GM23338 (cell line): ENCODE results near the gene TTC33.

ENCODE experiments used
- CREB1 ChIP-seq: fragments of 250-450 bp; sonication (Bioruptor Pico); IDR thresholded peaks from 2 replicates; pipeline ENCODE4 v1.5.0; 2020; ENCODE audit warnings: low read depth, mild to moderate bottlenecking, moderate library complexity
- ETS1 ChIP-seq: IDR thresholded peaks from 2 replicates; pipeline ENCODE4 v1.6.1; 2016; ENCODE audit warnings: antibody characterized with exemption
- EZH2 ChIP-seq: fragments of 200-600 bp; sonication (generic); IDR thresholded peaks from one replicate; pipeline ENCODE4 v1.8.0; 2017; ENCODE audit warnings: antibody characterized with exemption, mild to moderate bottlenecking, low read depth; ENCODE audit not compliant: unreplicated experiment
- EZH2phosphoT487 ChIP-seq: fragments of 200-600 bp; sonication (generic); IDR thresholded peaks from one replicate; pipeline ENCODE4 v1.8.1; 2018; ENCODE audit warnings: antibody characterized with exemption; ENCODE audit not compliant: unreplicated experiment
- JUNB ChIP-seq: IDR thresholded peaks from one replicate; pipeline ENCODE4 v1.6.1; 2016; ENCODE audit warnings: antibody characterized with exemption; ENCODE audit not compliant: unreplicated experiment
- NANOG ChIP-seq: IDR thresholded peaks from 2 replicates; pipeline ENCODE4 v1.6.1; 2016; ENCODE audit warnings: antibody characterized with exemption, borderline replicate concordance
- POLR2AphosphoS5 ChIP-seq: IDR thresholded peaks from 2 replicates; pipeline ENCODE4 v1.6.1; 2016; ENCODE audit warnings: antibody characterized with exemption, low read depth
- REST ChIP-seq: IDR thresholded peaks from one replicate; pipeline ENCODE4 v1.6.1; 2018; ENCODE audit warnings: antibody characterized with exemption; ENCODE audit not compliant: unreplicated experiment
- STAT1 ChIP-seq: IDR thresholded peaks from one replicate; pipeline ENCODE4 v1.6.1; 2016; ENCODE audit warnings: antibody characterized with exemption; ENCODE audit not compliant: unreplicated experiment
- ZNF114 ChIP-seq: fragments of 250-450 bp; sonication (Bioruptor Pico); IDR thresholded peaks from 2 replicates; pipeline ENCODE4 v1.5.0; 2020; ENCODE audit warnings: mild to moderate bottlenecking, moderate library complexity
- ZNF331 ChIP-seq: fragments of 250-450 bp; sonication (Bioruptor Pico); IDR thresholded peaks from 2 replicates; pipeline ENCODE4 v1.5.0; 2020; ENCODE audit warnings: low read depth, mild to moderate bottlenecking, moderate library complexity
- ZNF462 ChIP-seq: fragments of 250-450 bp; sonication (Bioruptor Pico); IDR thresholded peaks from 2 replicates; pipeline ENCODE4 v1.5.0; 2020; ENCODE audit warnings: mild to moderate bottlenecking, moderate library complexity
- TF ChIP-seq, protein P1 (sequence below), 2 experiments: fragments of 200-600 bp in 1 of 2; sonication (generic) in 1 of 2; conservative IDR thresholded peaks; 2 replicates each; pipeline versions ENCODE4 v1.5.1 to v1.6.1; 2016 to 2017; ENCODE audit warnings: antibody characterized with exemption in 2 of 2, low read depth in 2 of 2, mild to moderate bottlenecking in 2 of 2, moderate library complexity in 1 of 2

- TF ChIP-seq EZH2phosphoT487 = no peak
- TF ChIP-seq REST = no peak
- TF ChIP-seq, protein P1, sequence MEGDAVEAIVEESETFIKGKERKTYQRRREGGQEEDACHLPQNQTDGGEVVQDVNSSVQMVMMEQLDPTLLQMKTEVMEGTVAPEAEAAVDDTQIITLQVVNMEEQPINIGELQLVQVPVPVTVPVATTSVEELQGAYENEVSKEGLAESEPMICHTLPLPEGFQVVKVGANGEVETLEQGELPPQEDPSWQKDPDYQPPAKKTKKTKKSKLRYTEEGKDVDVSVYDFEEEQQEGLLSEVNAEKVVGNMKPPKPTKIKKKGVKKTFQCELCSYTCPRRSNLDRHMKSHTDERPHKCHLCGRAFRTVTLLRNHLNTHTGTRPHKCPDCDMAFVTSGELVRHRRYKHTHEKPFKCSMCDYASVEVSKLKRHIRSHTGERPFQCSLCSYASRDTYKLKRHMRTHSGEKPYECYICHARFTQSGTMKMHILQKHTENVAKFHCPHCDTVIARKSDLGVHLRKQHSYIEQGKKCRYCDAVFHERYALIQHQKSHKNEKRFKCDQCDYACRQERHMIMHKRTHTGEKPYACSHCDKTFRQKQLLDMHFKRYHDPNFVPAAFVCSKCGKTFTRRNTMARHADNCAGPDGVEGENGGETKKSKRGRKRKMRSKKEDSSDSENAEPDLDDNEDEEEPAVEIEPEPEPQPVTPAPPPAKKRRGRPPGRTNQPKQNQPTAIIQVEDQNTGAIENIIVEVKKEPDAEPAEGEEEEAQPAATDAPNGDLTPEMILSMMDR (conservative IDR thresholded peaks at IDR 0.05; ENCODE audit: low read depth in 2 of 2) = no peak
- no peak for TF ChIP-seq POLR2AphosphoS5
- no peak for TF ChIP-seq EZH2
- TF ChIP-seq JUNB = no peak
- no peak for TF ChIP-seq ZNF331
- no peak for TF ChIP-seq ZNF114 (CRISPR knock-in tag)
- TF ChIP-seq STAT1 = no peak
- TF ChIP-seq NANOG = no peak
- TF ChIP-seq CREB1 = no peak
- TF ChIP-seq ETS1 = no peak
- no peak for TF ChIP-seq ZNF462 (CRISPR knock-in tag)
These were observed 265.2 kb downstream of the TTC33 start for GRCh38 chr5:40490464-40491111.
